ENCODE data around the gene TSG101.

- TF ChIP-seq REST (IDR thresholded peaks at IDR 0.05; ENCODE audit: insufficient read depth in 1 of 2, low read depth in 2 of 2, low read length in 2 of 2), result no peak
- no peak for TF ChIP-seq SIN3A (IDR thresholded peaks at IDR 0.05; ENCODE audit: borderline replicate concordance, insufficient read depth, low read length)
- TF ChIP-seq TAF1 (IDR thresholded peaks at IDR 0.05; ENCODE audit: borderline replicate concordance, insufficient read depth, low read length), result no peak
- no peak for TF ChIP-seq POLR2AphosphoS5 (IDR thresholded peaks at IDR 0.05; ENCODE audit: low read depth, low read length)
- TF ChIP-seq FOXP2 (optimal IDR thresholded peaks at IDR 0.05; ENCODE audit: borderline replicate concordance, extremely low read depth, extremely low read length, insufficient read depth), result no peak
These were observed 31.5 kb downstream of the TSG101 start for GRCh38 chr11:18495271-18495670.
